GM12878 (cell line): ENCODE measurements around the gene KRT20. TPM values are rescaled to one million over a fixed set of nuclear protein-coding genes. Genes with fewer than 3 reads are reported as not detected.

ENCODE experiments used
- ATAC-seq: fragments of 200-7000 bp; cut with Tn5 transposase; 3 replicates; pipeline ENCODE4 v1.9.1; 2020; ENCODE audit warnings: mild to moderate bottlenecking, moderate library complexity
- BruUV-seq: library from RNA; stranded (reverse); fragments of 400-500 nt; replicated peaks from 2 replicates; lab custom pipeline; 2021; lab: Mats Ljungman, UMichigan
- CTCF ChIA-PET: fragments of 300-600 bp; sonication (Branson Sonifier 250); formaldehyde crosslinking; extraction: SDS; loops from one replicate; lab custom pipeline; 2021; ENCODE audit warnings: inconsistent platforms; lab: Yijun Ruan, JAX
- POLR2A ChIA-PET: fragments of 350-600 bp; formaldehyde crosslinking; extraction: SDS; loops from one replicate; lab custom pipeline; 2021; ENCODE audit warnings: inconsistent platforms; lab: Charles Lee
- RAD21 ChIA-PET: fragments of 300-600 bp; sonication (Branson Sonifier 250); formaldehyde crosslinking; loops from one replicate; lab custom pipeline; 2023; ENCODE audit warnings: antibody characterized with exemption; ENCODE audit not compliant: unreplicated experiment; lab: Charles Lee
- SMC1A ChIA-PET: fragments of 300-600 bp; sonication (Branson Sonifier 250); formaldehyde crosslinking; loops from one replicate; lab custom pipeline; 2023; ENCODE audit not compliant: unreplicated experiment, uncharacterized antibody; lab: Charles Lee
- DNase-seq: peaks from one replicate; pipeline ENCODE4 v3.0.0-alpha.2; 2011; ENCODE audit warnings: low read depth, low spot score
- FAIRE-seq: peaks from 3 replicates; lab custom pipeline; 2011; peaks lifted over from hg19 to GRCh38; lab: Jason Lieb, UNC
- H2AFZ ChIP-seq: 2 replicates; pipeline ENCODE4 v1.6.0; 2011; ENCODE audit warnings: low read depth, low read length, control low read depth; ENCODE audit not compliant: control insufficient read depth
- H3K27ac ChIP-seq: 2 replicates; pipeline ENCODE4 v1.5.1; 2011; ENCODE audit warnings: control low read depth; ENCODE audit not compliant: control insufficient read depth, insufficient read depth
- H3K27me3 ChIP-seq, 2 experiments: replicated peaks in 1 of 2; 2 replicates each; pipeline versions ENCODE4 v1.6.0 to v1.6.1; 2011; ENCODE audit warnings: low read length in 1 of 2; ENCODE audit not compliant: control insufficient read depth in 2 of 2, insufficient read depth in 2 of 2
- H3K36me3 ChIP-seq, 2 experiments: 2 replicates each; pipeline ENCODE4 v1.5.1; 2011; ENCODE audit warnings: low read length in 1 of 2; ENCODE audit not compliant: control insufficient read depth in 2 of 2, insufficient read depth in 2 of 2
- H3K4me1 ChIP-seq: 2 replicates; pipeline ENCODE4 v1.6.1; 2011; ENCODE audit warnings: mild to moderate bottlenecking, low read length, moderate library complexity, mixed read lengths; ENCODE audit not compliant: control insufficient read depth, insufficient read depth
- H3K4me2 ChIP-seq: 2 replicates; pipeline ENCODE4 v1.6.0; 2011; ENCODE audit warnings: control low read depth; ENCODE audit not compliant: control insufficient read depth, insufficient read depth
- H3K4me3 ChIP-seq: fragments of 200-600 bp; sonication (generic); 2 replicates; pipeline ENCODE4 v1.5.1; 2016
- H3K79me2 ChIP-seq: 2 replicates; pipeline ENCODE4 v1.6.0; 2011; ENCODE audit warnings: low read length; ENCODE audit not compliant: control insufficient read depth, insufficient read depth
- H3K9ac ChIP-seq: 2 replicates; pipeline ENCODE4 v1.8.0; 2011; ENCODE audit warnings: low read length, control low read depth, mixed read lengths; ENCODE audit not compliant: control insufficient read depth, insufficient read depth
- H3K9me3 ChIP-seq: replicated peaks from 3 replicates; pipeline ENCODE4 v1.5.1; 2011; ENCODE audit warnings: mild to moderate bottlenecking, low read length; ENCODE audit not compliant: control insufficient read depth, insufficient read depth
- H4K20me1 ChIP-seq: 2 replicates; pipeline ENCODE4 v1.6.0; 2011; ENCODE audit not compliant: control insufficient read depth, insufficient read depth
- BACH1 ChIP-seq: fragments of 450-650 bp; IDR thresholded peaks from 2 replicates; pipeline ENCODE4 v1.6.1; 2017; ENCODE audit warnings: mild to moderate bottlenecking, borderline replicate concordance
- CREB1 ChIP-seq: IDR thresholded peaks from 2 replicates; pipeline ENCODE4 v1.6.1; 2012; ENCODE audit warnings: low read depth, mild to moderate bottlenecking, inconsistent platforms
- HSF1 ChIP-seq: fragments of 150-350 bp; IDR thresholded peaks from 2 replicates; pipeline ENCODE4 v1.6.1; 2014; ENCODE audit warnings: mild to moderate bottlenecking, low read depth, low read length
- IRF3 ChIP-seq: fragments of 450-650 bp; IDR thresholded peaks from 2 replicates; pipeline ENCODE4 v1.6.1; 2014; ENCODE audit warnings: mild to moderate bottlenecking
- IRF4 ChIP-seq: IDR thresholded peaks from 2 replicates; pipeline ENCODE4 v1.6.1; 2011; ENCODE audit warnings: low read depth, low read length
- KAT2A ChIP-seq: conservative IDR thresholded peaks from 2 replicates; pipeline ENCODE4 v1.6.1; 2011; ENCODE audit warnings: low read depth, low read length; ENCODE audit not compliant: control insufficient read depth
- NBN ChIP-seq: fragments of 450-650 bp; IDR thresholded peaks from 2 replicates; pipeline ENCODE4 v1.6.1; 2016
- NR2F1 ChIP-seq: fragments of 450-650 bp; conservative IDR thresholded peaks from 2 replicates; pipeline ENCODE4 v1.6.1; 2017; ENCODE audit warnings: mild to moderate bottlenecking
- PBX3 ChIP-seq: IDR thresholded peaks from 2 replicates; pipeline ENCODE4 v1.6.1; 2011; ENCODE audit warnings: mild to moderate bottlenecking, low read depth, low read length, moderate library complexity; ENCODE audit not compliant: insufficient replicate concordance
- POU2F2 ChIP-seq: IDR thresholded peaks from 3 replicates; pipeline ENCODE4 v1.6.1; 2011; ENCODE audit warnings: low read depth, mild to moderate bottlenecking, low read length, borderline replicate concordance
- RAD51 ChIP-seq: fragments of 450-650 bp; IDR thresholded peaks from 2 replicates; pipeline ENCODE4 v1.6.1; 2016; ENCODE audit warnings: moderate library complexity, mild to moderate bottlenecking, inconsistent platforms
- SMARCA5 ChIP-seq: fragments of 450-650 bp; IDR thresholded peaks from 2 replicates; pipeline ENCODE4 v1.6.1; 2017; ENCODE audit warnings: mild to moderate bottlenecking
- STAT1 ChIP-seq: fragments of 450-650 bp; conservative IDR thresholded peaks from 2 replicates; pipeline ENCODE4 v1.6.1; 2014; ENCODE audit warnings: antibody characterized with exemption, mild to moderate bottlenecking
- TARDBP ChIP-seq: IDR thresholded peaks from 2 replicates; pipeline ENCODE4 v1.6.1; 2016; ENCODE audit warnings: borderline replicate concordance
- TCF7 ChIP-seq: IDR thresholded peaks from 2 replicates; pipeline ENCODE4 v1.6.1; 2014; ENCODE audit warnings: antibody characterized with exemption, borderline replicate concordance
- USF1 ChIP-seq: IDR thresholded peaks from 2 replicates; pipeline ENCODE4 v1.6.1; 2011; ENCODE audit warnings: borderline replicate concordance, low read depth, mild to moderate bottlenecking, moderate library complexity, mixed read lengths, low read length; ENCODE audit not compliant: insufficient read depth; ENCODE audit errors: extremely low read length
- ZBED1 ChIP-seq: IDR thresholded peaks from 2 replicates; pipeline ENCODE4 v1.6.1; 2016; ENCODE audit warnings: borderline replicate concordance
- ZBTB11 ChIP-seq: fragments of 450-650 bp; formaldehyde crosslinking; IDR thresholded peaks from 2 replicates; pipeline ENCODE4 v1.5.0; 2022; ENCODE audit warnings: mild to moderate bottlenecking, missing genetic modification characterization
- WGBS: methylation state at CpG from one replicate; pipeline ENCODE4 v1.1.6; 2016; ENCODE audit warnings: low lambda C conversion rate; ENCODE audit not compliant: insufficient replicate concordance, insufficient coverage; ENCODE audit errors: missing lambda C conversion rate; 5-methylcytosine and 5-hydroxymethylcytosine counted together
- in situ Hi-C: fragments of 300-500 bp; cut with MboI; formaldehyde crosslinking; loops from 9 replicates; pipeline ENCODE4 v1.14.3; 2018; ENCODE audit warnings: mixed read lengths
- intact Hi-C: fragments of 100-400 bp; cut with micrococcal nuclease; formaldehyde crosslinking; loops from one replicate; pipeline ENCODE4 v1.14.2; 2022; ENCODE audit not compliant: unreplicated experiment
- polyA plus RNA-seq, 11 experiments: library from polyadenylated mRNA; depleted of rRNA in 4 of 11; unstranded in 6 of 11; stranded (reverse) in 5 of 11; fragments of >200 nt; fragmentation: Nextera tagmentation in 4 of 11; fragmentation: Illumina TruSeq in 1 of 11; extraction: Ambion mirVana in 4 of 11; extraction: Trizol in 1 of 11; gene quantifications; 1 replicate in 1 of 11; 2 replicates in 10 of 11; pipeline versions ENCODE4 v1.2.1 to v1.2.3, GENCODE V29; 2011 to 2016; ENCODE audit warnings: inconsistent platforms in 2 of 11, missing spikeins in 2 of 11, low read depth in 1 of 11
- total RNA-seq, 4 experiments: library from RNA; depleted of rRNA in 3 of 4; stranded (reverse); fragments of >200 nt in 3 of 4; fragmentation: Illumina TruSeq in 1 of 4; extraction: Trizol in 1 of 4; gene quantifications; 2 replicates each; pipeline versions ENCODE4 v1.2.1 to v1.2.3, GENCODE V29; 2013 to 2021

Gene KRT20
- total and polyA plus RNA-seq, 10 of the 15 experiments (the other 5 are each of a cell fraction or from before 2014, with no cell fraction given), result 0.23 TPM; not detected in 9

GRCh38 chr17:40843242-40843641, 41.8 kb downstream of the KRT20 start:
- Histone ChIP-seq H3K4me1 (no peaks in the 10 kb centered on the region), H3K27me3 (no peaks in the 10 kb centered on the region), H2AFZ (no peak overlapping the region), H3K4me3 (no peak overlapping the region), H3K79me2 (no peaks in the 10 kb centered on the region), H3K27ac (no peak overlapping the region), H3K9ac (no peak overlapping the region), H3K9me3 (no peaks in the 10 kb centered on the region), H3K4me2 (no peak overlapping the region), H4K20me1 (no peaks in the 10 kb centered on the region), H3K36me3 (no peaks in the 10 kb centered on the region)
- no peak for DNase-seq
- intact Hi-C loops, result no loop called here
- ChIA-PET POLR2A (no interaction called here), SMC1A (interaction anchor here (0.9 to 1.0 kb wide), 3 partner anchors 11 to 50 kb away, joined by 3 read pairs; no protein-coding TSS in a partner anchor), RAD21 (interaction anchor here (1.2 kb wide), 1 partner anchor 25 kb away, joined by 3 read pairs; no protein-coding TSS in a partner anchor), CTCF (interaction anchor here (0.9 to 1.3 kb wide), 3 partner anchors 10 to 706 kb away, joined by 3 read pairs; no protein-coding TSS in a partner anchor)
- no TSS peak for BruUV-seq
- 24% methylated on average over 3 of the region's 3 CpGs for WGBS
- in situ Hi-C loops, result no loop called here
- no peak for FAIRE-seq
- 0 out of 3 replicates have a peak, but pooled peaks have one; percentile 34 for ATAC-seq
- TF ChIP-seq ZBED1 (no peak), RAD51 (no peak), CREB1 (no peak), STAT1 (no peak), IRF3 (no peak), TARDBP (no peak), SMARCA5 (no peak), ZBTB11 (no peak), HSF1 (no peak), KAT2A (no peak), POU2F2 (no peak), NBN (no peak), NR2F1 (no peak), USF1 (no peak), BACH1 (no peak), PBX3 (no peak), TCF7 (no peak), IRF4 (no peak)
